HepG2 (cell line): ENCODE measurements around the gene DKKL1. TPM values are rescaled to one million over a fixed set of nuclear protein-coding genes. Genes with fewer than 3 reads are reported as not detected.

Experiments
- ONECUT2 ChIP-seq: sonication (generic); formaldehyde crosslinking; IDR thresholded peaks from 2 replicates; pipeline ENCODE4 v1.4.0; 2020; ENCODE audit warnings: missing genetic modification reagents
- ZEB1 ChIP-seq: IDR thresholded peaks from 2 replicates; pipeline ENCODE4 v1.6.1; 2012; ENCODE audit warnings: mild to moderate bottlenecking, low read depth, inconsistent platforms; ENCODE audit not compliant: insufficient replicate concordance
- ZNF503 ChIP-seq: sonication (generic); formaldehyde crosslinking; IDR thresholded peaks from 2 replicates; pipeline ENCODE4 v1.4.0; 2020; ENCODE audit warnings: missing genetic modification reagents
- ZNF510 ChIP-seq: sonication (generic); formaldehyde crosslinking; IDR thresholded peaks from 2 replicates; pipeline ENCODE4 v1.4.0; 2020; ENCODE audit warnings: low read depth, mild to moderate bottlenecking, missing genetic modification reagents
- polyA plus RNA-seq, 8 experiments: library from polyadenylated mRNA; depleted of rRNA in 3 of 8; stranded (reverse) in 7 of 8; unstranded in 1 of 8; fragments of >200 nt; fragmentation: Illumina TruSeq in 4 of 8; extraction: Trizol in 4 of 8; gene quantifications; 2 replicates each; pipeline versions ENCODE4 v1.2.1 to v1.2.3, GENCODE V29; 2011 to 2016; ENCODE audit warnings: low read depth in 4 of 8, missing spikeins in 1 of 8, mixed read lengths in 1 of 8; ENCODE audit not compliant: insufficient read depth in 1 of 8
- total RNA-seq, 5 experiments: library from RNA; depleted of rRNA; stranded (reverse); fragments of >200 nt; fragmentation: Illumina TruSeq; extraction: Trizol; gene quantifications; 2 replicates each; pipeline ENCODE4 v1.2.3, GENCODE V29; 2016; ENCODE audit warnings: low read depth in 1 of 5
- TF ChIP-seq, protein P1 (sequence below): sonication (generic); formaldehyde crosslinking; IDR thresholded peaks from 2 replicates; pipeline ENCODE4 v1.5.1; 2020; ENCODE audit warnings: missing genetic modification reagents, mild to moderate bottlenecking, borderline replicate concordance
- TF ChIP-seq, protein P2 (sequence below): sonication (generic); formaldehyde crosslinking; IDR thresholded peaks from 2 replicates; pipeline ENCODE4 v1.5.1; 2020; ENCODE audit warnings: mild to moderate bottlenecking, missing genetic modification reagents, moderate library complexity

Gene DKKL1
- total and polyA plus RNA-seq, 2 of the 13 experiments (the other 11 are each of a cell fraction or from before 2014, with no cell fraction given): 0.30 to 0.31 TPM

DNA sequence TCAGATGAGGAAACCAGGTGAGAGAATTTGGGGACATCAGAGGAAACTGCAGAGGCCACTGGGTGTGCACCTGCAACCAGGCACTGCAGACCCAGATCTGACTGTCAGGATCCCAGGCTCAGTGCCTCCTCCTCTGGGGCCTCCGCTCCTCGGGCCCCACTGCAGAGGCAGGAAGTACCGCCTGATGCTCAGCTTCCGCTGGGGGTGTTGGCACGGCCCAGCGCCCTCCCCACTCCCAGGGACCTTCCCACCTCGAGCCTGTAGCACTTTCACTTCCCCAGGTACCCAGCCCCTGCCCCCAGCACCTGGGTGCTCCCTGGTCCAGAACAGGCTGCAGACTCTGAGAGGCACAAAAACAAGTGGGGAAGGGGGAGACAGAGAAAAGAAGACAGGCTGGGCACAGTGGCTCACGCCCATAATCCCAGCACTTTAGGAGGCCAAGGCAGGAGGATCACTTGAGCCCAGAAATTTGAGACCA lies 29.8 kb upstream of the DKKL1 start (continued):
- TF ChIP-seq, protein P1, sequence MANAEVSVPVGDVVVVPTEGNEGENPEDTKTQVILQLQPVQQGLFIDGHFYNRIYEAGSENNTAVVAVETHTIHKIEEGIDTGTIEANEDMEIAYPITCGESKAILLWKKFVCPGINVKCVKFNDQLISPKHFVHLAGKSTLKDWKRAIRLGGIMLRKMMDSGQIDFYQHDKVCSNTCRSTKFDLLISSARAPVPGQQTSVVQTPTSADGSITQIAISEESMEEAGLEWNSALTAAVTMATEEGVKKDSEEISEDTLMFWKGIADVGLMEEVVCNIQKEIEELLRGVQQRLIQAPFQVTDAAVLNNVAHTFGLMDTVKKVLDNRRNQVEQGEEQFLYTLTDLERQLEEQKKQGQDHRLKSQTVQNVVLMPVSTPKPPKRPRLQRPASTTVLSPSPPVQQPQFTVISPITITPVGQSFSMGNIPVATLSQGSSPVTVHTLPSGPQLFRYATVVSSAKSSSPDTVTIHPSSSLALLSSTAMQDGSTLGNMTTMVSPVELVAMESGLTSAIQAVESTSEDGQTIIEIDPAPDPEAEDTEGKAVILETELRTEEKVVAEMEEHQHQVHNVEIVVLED: no peak
- no peak for TF ChIP-seq ZNF510 (CRISPR knock-in tag)
- TF ChIP-seq, protein P2, sequence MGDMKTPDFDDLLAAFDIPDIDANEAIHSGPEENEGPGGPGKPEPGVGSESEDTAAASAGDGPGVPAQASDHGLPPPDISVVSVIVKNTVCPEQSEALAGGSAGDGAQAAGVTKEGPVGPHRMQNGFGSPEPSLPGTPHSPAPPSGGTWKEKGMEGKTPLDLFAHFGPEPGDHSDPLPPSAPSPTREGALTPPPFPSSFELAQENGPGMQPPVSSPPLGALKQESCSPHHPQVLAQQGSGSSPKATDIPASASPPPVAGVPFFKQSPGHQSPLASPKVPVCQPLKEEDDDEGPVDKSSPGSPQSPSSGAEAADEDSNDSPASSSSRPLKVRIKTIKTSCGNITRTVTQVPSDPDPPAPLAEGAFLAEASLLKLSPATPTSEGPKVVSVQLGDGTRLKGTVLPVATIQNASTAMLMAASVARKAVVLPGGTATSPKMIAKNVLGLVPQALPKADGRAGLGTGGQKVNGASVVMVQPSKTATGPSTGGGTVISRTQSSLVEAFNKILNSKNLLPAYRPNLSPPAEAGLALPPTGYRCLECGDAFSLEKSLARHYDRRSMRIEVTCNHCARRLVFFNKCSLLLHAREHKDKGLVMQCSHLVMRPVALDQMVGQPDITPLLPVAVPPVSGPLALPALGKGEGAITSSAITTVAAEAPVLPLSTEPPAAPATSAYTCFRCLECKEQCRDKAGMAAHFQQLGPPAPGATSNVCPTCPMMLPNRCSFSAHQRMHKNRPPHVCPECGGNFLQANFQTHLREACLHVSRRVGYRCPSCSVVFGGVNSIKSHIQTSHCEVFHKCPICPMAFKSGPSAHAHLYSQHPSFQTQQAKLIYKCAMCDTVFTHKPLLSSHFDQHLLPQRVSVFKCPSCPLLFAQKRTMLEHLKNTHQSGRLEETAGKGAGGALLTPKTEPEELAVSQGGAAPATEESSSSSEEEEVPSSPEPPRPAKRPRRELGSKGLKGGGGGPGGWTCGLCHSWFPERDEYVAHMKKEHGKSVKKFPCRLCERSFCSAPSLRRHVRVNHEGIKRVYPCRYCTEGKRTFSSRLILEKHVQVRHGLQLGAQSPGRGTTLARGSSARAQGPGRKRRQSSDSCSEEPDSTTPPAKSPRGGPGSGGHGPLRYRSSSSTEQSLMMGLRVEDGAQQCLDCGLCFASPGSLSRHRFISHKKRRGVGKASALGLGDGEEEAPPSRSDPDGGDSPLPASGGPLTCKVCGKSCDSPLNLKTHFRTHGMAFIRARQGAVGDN (CRISPR knock-in tag): peak; percentile 15; the same call in 1 of the 2 replicates
- TF ChIP-seq ZNF503 (CRISPR knock-in tag): no peak
- no peak for TF ChIP-seq ONECUT2 (CRISPR knock-in tag)
- TF ChIP-seq ZEB1: no peak
